PC-9 (cell line): Measurements from ENCODE around the gene SFTPD.

Source experiments
- EZH2 ChIP-seq: fragments of 200-600 bp; sonication (generic); IDR thresholded peaks from 2 replicates; pipeline ENCODE4 v1.8.0; 2017; ENCODE audit warnings: antibody characterized with exemption, low read depth
- TF ChIP-seq, protein P1 (sequence below): fragments of 200-600 bp; sonication (generic); conservative IDR thresholded peaks from 2 replicates; pipeline ENCODE4 v1.6.1; 2017; ENCODE audit warnings: mixed run types, antibody characterized with exemption, mild to moderate bottlenecking, moderate library complexity

DNA sequence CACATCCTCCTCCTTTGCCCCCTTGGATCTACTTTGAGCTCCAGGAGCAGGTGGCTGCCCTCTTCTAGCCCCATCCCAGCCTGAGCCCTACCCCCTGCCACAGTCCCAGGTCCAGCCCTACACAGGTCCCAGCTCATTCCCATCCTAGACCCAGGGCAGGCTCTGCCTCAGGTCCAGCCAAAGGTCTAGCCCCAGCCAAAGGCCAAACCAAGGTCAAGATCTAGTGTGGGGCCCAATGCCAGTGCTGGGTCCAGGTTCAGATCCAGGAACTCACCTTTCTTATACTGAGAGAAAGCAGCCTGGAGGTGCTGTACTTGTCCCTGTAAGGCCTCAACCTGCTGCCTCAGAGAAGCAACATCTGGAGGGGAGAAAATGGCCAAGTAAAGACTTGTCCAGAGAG is 8.5 kb downstream of the SFTPD start:
- TF ChIP-seq EZH2, result no peak
- TF ChIP-seq, protein P1, sequence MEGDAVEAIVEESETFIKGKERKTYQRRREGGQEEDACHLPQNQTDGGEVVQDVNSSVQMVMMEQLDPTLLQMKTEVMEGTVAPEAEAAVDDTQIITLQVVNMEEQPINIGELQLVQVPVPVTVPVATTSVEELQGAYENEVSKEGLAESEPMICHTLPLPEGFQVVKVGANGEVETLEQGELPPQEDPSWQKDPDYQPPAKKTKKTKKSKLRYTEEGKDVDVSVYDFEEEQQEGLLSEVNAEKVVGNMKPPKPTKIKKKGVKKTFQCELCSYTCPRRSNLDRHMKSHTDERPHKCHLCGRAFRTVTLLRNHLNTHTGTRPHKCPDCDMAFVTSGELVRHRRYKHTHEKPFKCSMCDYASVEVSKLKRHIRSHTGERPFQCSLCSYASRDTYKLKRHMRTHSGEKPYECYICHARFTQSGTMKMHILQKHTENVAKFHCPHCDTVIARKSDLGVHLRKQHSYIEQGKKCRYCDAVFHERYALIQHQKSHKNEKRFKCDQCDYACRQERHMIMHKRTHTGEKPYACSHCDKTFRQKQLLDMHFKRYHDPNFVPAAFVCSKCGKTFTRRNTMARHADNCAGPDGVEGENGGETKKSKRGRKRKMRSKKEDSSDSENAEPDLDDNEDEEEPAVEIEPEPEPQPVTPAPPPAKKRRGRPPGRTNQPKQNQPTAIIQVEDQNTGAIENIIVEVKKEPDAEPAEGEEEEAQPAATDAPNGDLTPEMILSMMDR, result no peak
